HepG2 (cell line): Measurements from ENCODE around the gene SRF. TPM values are rescaled to one million over a fixed set of nuclear protein-coding genes. Genes with fewer than 3 reads are reported as not detected.

Experiments used
- AKAP8 ChIP-seq: sonication (generic); formaldehyde crosslinking; IDR thresholded peaks from 2 replicates; pipeline ENCODE4 v1.5.1; 2020; ENCODE audit warnings: mild to moderate bottlenecking, missing genetic modification reagents
- CENPX ChIP-seq: sonication (generic); formaldehyde crosslinking; IDR thresholded peaks from 2 replicates; pipeline ENCODE4 v1.9.0; 2021; ENCODE audit warnings: mild to moderate bottlenecking, missing genetic modification reagents, moderate library complexity
- EHMT2 ChIP-seq: fragments of 200-600 bp; sonication (generic); IDR thresholded peaks from 2 replicates; pipeline ENCODE4 v1.7.0; 2017; ENCODE audit warnings: antibody characterized with exemption, low read depth, low read length, borderline replicate concordance
- NR2F1 ChIP-seq, 2 experiments: fragments of 450-650 bp in 1 of 2; formaldehyde crosslinking in 1 of 2; IDR thresholded peaks; 2 replicates each; pipeline versions ENCODE4 v1.5.0 to v1.6.1; 2016 to 2020; ENCODE audit warnings: mild to moderate bottlenecking in 1 of 2, missing compliant biosample characterization in 1 of 2, missing genetic modification reagents in 1 of 2, moderate library complexity in 1 of 2
- PPARG ChIP-seq: conservative IDR thresholded peaks from 2 replicates; pipeline ENCODE4 v1.6.1; 2016; ENCODE audit warnings: missing biosample characterization, missing genetic modification reagents
- RNF2 ChIP-seq: fragments of 450-650 bp; conservative IDR thresholded peaks from 2 replicates; pipeline ENCODE4 v1.6.1; 2016; ENCODE audit warnings: low read depth
- ZNF101 ChIP-seq: sonication (generic); formaldehyde crosslinking; IDR thresholded peaks from 2 replicates; pipeline ENCODE4 v1.4.0; 2020; ENCODE audit warnings: mild to moderate bottlenecking, low read depth, missing genetic modification reagents, borderline replicate concordance
- ZNF136 ChIP-seq: sonication (generic); formaldehyde crosslinking; IDR thresholded peaks from 2 replicates; pipeline ENCODE4 v1.8.1; 2022; ENCODE audit warnings: low read depth, mild to moderate bottlenecking, moderate library complexity, missing genetic modification reagents
- ZNF256 ChIP-seq: sonication (generic); formaldehyde crosslinking; conservative IDR thresholded peaks from 2 replicates; pipeline ENCODE4 v1.4.0; 2020; ENCODE audit warnings: missing genetic modification reagents
- ZNF816 ChIP-seq: sonication (generic); formaldehyde crosslinking; IDR thresholded peaks from 2 replicates; pipeline ENCODE4 v1.8.0; 2022; ENCODE audit warnings: missing genetic modification reagents, mild to moderate bottlenecking, borderline replicate concordance
- ZSCAN30 ChIP-seq: sonication (generic); formaldehyde crosslinking; IDR thresholded peaks from 2 replicates; pipeline ENCODE4 v1.5.0; 2020; ENCODE audit warnings: mild to moderate bottlenecking, missing genetic modification reagents
- polyA plus RNA-seq, 8 experiments: library from polyadenylated mRNA; depleted of rRNA in 3 of 8; stranded (reverse) in 7 of 8; unstranded in 1 of 8; fragments of >200 nt; fragmentation: Illumina TruSeq in 4 of 8; extraction: Trizol in 4 of 8; gene quantifications; 2 replicates each; pipeline versions ENCODE4 v1.2.1 to v1.2.3, GENCODE V29; 2011 to 2016; ENCODE audit warnings: low read depth in 4 of 8, missing spikeins in 1 of 8, mixed read lengths in 1 of 8; ENCODE audit not compliant: insufficient read depth in 1 of 8
- total RNA-seq, 5 experiments: library from RNA; depleted of rRNA; stranded (reverse); fragments of >200 nt; fragmentation: Illumina TruSeq; extraction: Trizol; gene quantifications; 2 replicates each; pipeline ENCODE4 v1.2.3, GENCODE V29; 2016; ENCODE audit warnings: low read depth in 1 of 5
- TF ChIP-seq, protein P1 (sequence below): sonication (generic); formaldehyde crosslinking; IDR thresholded peaks from 2 replicates; pipeline ENCODE4 v1.4.0; 2020; ENCODE audit warnings: low read depth, missing genetic modification reagents
- TF ChIP-seq, protein P2 (sequence below), 2 experiments: sonication (generic) in 1 of 2; formaldehyde crosslinking in 1 of 2; IDR thresholded peaks; 2 replicates each; pipeline versions ENCODE4 v1.6.1 to v1.9.0; 2014 to 2022; ENCODE audit warnings: antibody characterized with exemption in 1 of 2, borderline replicate concordance in 1 of 2, inconsistent platforms in 1 of 2, low read depth in 1 of 2, missing genetic modification reagents in 1 of 2
- TF ChIP-seq, protein P3 (sequence below): sonication (generic); formaldehyde crosslinking; IDR thresholded peaks from 2 replicates; pipeline ENCODE4 v1.8.0; 2022; ENCODE audit warnings: missing genetic modification reagents, mild to moderate bottlenecking, inconsistent platforms, borderline replicate concordance
- TF ChIP-seq, protein P4 (sequence below): sonication (generic); formaldehyde crosslinking; IDR thresholded peaks from 2 replicates; pipeline ENCODE4 v1.8.1; 2023; ENCODE audit warnings: missing genetic modification reagents, inconsistent platforms, borderline replicate concordance

The SRF gene
- total and polyA plus RNA-seq, 2 of the 13 experiments (the other 11 are each of a cell fraction or from before 2014, with no cell fraction given): 25.5 to 44.1 TPM

DNA sequence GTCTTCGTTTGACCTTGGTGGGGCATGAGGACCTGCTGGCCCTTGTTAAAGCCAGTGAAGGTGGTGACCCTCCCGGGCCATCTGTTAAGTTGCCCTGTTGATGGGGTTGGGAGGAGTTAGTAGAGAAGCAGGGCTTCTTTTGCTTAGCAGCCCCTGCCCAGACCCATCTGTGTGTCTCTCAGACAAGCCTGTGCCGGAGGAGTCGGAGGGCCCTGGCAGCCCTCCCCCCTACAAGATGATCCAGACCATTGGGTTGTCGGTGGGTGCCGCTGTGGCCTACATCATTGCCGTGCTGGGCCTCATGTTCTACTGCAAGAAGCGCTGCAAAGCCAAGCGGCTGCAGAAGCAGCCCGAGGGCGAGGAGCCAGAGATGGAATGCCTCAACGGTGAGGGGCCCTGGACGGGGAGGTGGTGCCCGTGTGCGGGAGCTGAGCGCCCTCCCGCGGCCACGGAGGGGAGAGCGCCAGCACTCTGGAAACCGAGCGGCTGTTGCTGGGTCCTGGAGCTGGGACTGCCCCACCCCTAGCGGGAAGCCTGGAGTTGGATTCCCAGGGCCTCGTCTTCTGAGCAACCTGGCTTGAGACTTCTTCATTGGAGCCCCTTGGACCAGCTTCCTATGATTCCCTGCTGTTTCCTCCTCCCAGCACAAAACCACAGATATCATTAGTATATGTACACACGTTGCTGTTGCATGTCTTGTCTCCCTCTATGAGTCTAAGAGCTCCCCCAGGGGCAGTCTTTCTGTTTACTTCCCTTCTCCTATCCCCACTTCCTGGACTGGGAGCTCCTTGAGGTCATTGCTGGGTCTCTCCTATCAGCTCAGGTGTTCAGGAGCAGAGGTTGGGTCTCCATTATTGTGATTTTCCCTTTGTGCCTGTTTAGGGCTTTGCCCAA lies 27.6 kb upstream of the SRF start (continued):
- TF ChIP-seq AKAP8 (CRISPR knock-in tag) (0 out of 2 replicates have a peak, but pooled peaks have one; percentile 58), ZNF816 (CRISPR knock-in tag) (no peak), ZNF136 (CRISPR knock-in tag) (no peak), ZNF101 (CRISPR knock-in tag) (no peak), EHMT2 (no peak), PPARG (peak; percentile 47; the same call in 1 of the 2 replicates), RNF2 (no peak), NR2F1 (CRISPR knock-in tag; IDR thresholded peaks at IDR 0.05) (no peak), CENPX (CRISPR knock-in tag) (no peak), ZNF256 (CRISPR knock-in tag) (no peak), ZSCAN30 (no peak)
- TF ChIP-seq, protein P1, sequence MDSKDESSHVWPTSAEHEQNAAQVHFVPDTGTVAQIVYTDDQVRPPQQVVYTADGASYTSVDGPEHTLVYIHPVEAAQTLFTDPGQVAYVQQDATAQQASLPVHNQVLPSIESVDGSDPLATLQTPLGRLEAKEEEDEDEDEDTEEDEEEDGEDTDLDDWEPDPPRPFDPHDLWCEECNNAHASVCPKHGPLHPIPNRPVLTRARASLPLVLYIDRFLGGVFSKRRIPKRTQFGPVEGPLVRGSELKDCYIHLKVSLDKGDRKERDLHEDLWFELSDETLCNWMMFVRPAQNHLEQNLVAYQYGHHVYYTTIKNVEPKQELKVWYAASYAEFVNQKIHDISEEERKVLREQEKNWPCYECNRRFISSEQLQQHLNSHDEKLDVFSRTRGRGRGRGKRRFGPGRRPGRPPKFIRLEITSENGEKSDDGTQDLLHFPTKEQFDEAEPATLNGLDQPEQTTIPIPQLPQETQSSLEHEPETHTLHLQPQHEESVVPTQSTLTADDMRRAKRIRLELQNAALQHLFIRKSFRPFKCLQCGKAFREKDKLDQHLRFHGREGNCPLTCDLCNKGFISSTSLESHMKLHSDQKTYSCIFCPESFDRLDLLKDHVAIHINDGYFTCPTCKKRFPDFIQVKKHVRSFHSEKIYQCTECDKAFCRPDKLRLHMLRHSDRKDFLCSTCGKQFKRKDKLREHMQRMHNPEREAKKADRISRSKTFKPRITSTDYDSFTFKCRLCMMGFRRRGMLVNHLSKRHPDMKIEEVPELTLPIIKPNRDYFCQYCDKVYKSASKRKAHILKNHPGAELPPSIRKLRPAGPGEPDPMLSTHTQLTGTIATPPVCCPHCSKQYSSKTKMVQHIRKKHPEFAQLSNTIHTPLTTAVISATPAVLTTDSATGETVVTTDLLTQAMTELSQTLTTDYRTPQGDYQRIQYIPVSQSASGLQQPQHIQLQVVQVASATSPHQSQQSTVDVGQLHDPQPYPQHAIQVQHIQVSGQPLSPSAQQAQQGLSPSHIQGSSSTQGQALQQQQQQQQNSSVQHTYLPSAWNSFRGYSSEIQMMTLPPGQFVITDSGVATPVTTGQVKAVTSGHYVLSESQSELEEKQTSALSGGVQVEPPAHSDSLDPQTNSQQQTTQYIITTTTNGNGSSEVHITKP (CRISPR knock-in tag): 0 out of 2 replicates have a peak, but pooled peaks have one; percentile 22
- TF ChIP-seq, protein P2, sequence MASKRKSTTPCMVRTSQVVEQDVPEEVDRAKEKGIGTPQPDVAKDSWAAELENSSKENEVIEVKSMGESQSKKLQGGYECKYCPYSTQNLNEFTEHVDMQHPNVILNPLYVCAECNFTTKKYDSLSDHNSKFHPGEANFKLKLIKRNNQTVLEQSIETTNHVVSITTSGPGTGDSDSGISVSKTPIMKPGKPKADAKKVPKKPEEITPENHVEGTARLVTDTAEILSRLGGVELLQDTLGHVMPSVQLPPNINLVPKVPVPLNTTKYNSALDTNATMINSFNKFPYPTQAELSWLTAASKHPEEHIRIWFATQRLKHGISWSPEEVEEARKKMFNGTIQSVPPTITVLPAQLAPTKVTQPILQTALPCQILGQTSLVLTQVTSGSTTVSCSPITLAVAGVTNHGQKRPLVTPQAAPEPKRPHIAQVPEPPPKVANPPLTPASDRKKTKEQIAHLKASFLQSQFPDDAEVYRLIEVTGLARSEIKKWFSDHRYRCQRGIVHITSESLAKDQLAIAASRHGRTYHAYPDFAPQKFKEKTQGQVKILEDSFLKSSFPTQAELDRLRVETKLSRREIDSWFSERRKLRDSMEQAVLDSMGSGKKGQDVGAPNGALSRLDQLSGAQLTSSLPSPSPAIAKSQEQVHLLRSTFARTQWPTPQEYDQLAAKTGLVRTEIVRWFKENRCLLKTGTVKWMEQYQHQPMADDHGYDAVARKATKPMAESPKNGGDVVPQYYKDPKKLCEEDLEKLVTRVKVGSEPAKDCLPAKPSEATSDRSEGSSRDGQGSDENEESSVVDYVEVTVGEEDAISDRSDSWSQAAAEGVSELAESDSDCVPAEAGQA (IDR thresholded peaks at IDR 0.05; ENCODE audit: low read depth): no peak
- TF ChIP-seq, protein P2 (CRISPR knock-in tag; IDR thresholded peaks at IDR 0.05; ENCODE audit: borderline replicate concordance): no peak
- TF ChIP-seq, protein P3, sequence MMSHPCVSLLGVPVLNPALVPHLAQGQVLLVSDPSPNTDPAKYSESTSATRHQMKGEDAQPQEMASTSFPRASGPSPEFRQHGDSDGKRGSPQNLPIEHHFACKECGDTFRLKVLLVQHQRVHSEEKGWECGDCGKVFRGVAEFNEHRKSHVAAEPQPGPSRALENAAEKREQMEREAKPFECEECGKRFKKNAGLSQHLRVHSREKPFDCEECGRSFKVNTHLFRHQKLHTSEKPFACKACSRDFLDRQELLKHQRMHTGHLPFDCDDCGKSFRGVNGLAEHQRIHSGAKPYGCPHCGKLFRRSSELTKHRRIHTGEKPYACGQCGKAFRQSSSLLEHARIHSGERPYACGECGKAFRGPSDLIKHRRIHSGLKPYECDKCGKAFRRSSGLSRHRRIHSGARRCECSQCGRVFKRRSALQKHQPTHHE (CRISPR knock-in tag): peak; percentile 61; the same call in 1 of the 2 replicates
- TF ChIP-seq, protein P4, sequence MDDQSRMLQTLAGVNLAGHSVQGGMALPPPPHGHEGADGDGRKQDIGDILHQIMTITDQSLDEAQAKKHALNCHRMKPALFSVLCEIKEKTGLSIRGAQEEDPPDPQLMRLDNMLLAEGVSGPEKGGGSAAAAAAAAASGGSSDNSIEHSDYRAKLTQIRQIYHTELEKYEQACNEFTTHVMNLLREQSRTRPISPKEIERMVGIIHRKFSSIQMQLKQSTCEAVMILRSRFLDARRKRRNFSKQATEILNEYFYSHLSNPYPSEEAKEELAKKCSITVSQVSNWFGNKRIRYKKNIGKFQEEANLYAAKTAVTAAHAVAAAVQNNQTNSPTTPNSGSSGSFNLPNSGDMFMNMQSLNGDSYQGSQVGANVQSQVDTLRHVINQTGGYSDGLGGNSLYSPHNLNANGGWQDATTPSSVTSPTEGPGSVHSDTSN (CRISPR knock-in tag): no peak
